ENCODE measurements around the gene MYL2. TPM values are rescaled to one million over a fixed set of nuclear protein-coding genes. Genes with fewer than 3 reads are reported as not detected.
A peak's percentile ranks its signal among the peaks of the same experiment; 100 is the strongest.

The MYL2 gene
- total and polyA plus RNA-seq, 10 of the 15 experiments (the other 5 are each of a cell fraction or from before 2014, with no cell fraction given) = 0.08 to 1.8 (median 0.57) TPM; not detected in 1

DNA sequence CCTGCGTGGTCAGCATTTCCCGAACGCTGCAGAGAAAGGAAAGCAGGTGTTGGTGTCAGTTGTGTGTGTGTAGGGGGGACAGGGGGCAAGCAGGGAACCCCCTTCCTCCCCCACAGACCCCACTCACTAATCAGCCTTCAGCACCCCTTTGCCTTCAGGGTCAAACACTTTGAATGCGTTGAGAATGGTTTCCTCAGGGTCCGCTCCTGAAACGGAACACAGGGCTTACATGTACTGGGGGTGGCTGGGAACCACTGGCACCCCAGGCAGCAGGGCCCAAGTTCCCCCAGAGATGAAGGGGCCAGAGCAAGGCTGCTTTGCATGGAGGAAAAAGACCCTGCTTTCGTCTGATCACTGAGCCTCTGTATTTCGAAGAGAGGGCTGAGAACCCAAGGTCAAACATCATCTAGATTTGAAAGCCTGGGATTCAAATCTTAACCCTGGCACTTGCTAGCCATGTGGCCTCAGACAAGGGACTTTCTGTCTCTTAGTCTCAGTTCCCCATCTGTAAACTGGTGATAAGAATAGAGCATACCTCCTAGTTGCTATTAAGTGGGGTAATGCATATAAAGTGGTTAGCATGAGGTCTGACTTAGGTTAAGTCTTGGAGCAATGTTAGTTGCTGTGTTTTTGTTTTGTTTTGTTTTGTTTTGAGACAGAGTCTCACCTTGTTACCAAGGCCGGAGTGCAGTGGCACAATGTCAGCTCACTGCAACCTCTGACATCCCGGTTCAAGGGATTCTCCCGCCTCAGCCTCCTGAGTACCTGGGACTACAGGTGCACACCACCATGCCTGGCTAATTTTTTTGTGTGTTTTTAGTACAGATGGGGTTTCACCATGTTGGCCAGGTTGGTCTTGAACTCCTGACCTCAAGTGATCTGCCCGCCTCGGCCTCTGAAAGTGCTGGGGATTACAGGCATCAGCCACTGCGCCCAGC is 7.0 kb downstream of the MYL2 start (continued):
- TF ChIP-seq, protein P1, sequence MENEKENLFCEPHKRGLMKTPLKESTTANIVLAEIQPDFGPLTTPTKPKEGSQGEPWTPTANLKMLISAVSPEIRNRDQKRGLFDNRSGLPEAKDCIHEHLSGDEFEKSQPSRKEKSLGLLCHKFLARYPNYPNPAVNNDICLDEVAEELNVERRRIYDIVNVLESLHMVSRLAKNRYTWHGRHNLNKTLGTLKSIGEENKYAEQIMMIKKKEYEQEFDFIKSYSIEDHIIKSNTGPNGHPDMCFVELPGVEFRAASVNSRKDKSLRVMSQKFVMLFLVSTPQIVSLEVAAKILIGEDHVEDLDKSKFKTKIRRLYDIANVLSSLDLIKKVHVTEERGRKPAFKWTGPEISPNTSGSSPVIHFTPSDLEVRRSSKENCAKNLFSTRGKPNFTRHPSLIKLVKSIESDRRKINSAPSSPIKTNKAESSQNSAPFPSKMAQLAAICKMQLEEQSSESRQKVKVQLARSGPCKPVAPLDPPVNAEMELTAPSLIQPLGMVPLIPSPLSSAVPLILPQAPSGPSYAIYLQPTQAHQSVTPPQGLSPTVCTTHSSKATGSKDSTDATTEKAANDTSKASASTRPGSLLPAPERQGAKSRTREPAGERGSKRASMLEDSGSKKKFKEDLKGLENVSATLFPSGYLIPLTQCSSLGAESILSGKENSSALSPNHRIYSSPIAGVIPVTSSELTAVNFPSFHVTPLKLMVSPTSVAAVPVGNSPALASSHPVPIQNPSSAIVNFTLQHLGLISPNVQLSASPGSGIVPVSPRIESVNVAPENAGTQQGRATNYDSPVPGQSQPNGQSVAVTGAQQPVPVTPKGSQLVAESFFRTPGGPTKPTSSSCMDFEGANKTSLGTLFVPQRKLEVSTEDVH (IDR thresholded peaks at IDR 0.05; ENCODE audit: low read depth, partially characterized antibody) = no peak
- TF ChIP-seq, protein P2, sequence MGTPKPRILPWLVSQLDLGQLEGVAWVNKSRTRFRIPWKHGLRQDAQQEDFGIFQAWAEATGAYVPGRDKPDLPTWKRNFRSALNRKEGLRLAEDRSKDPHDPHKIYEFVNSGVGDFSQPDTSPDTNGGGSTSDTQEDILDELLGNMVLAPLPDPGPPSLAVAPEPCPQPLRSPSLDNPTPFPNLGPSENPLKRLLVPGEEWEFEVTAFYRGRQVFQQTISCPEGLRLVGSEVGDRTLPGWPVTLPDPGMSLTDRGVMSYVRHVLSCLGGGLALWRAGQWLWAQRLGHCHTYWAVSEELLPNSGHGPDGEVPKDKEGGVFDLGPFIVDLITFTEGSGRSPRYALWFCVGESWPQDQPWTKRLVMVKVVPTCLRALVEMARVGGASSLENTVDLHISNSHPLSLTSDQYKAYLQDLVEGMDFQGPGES (IDR thresholded peaks at IDR 0.05) = no peak
- TF ChIP-seq CREM (IDR thresholded peaks at IDR 0.05; ENCODE audit: low read depth) = peak; percentile 63; the same call in 1 of the 2 replicates
- TF ChIP-seq POU2F2 (IDR thresholded peaks at IDR 0.05; ENCODE audit: borderline replicate concordance, low read depth, low read length) = peak; percentile 90; the same call in 1 of the 3 replicates
- TF ChIP-seq PML (IDR thresholded peaks at IDR 0.05; ENCODE audit: low read length) = peak; percentile 44; the same call in 1 of the 2 replicates
- TF ChIP-seq GATAD2B (conservative IDR thresholded peaks at IDR 0.05; ENCODE audit: low read depth) = peak; percentile 37; the same call in 1 of the 2 replicates

DNA sequence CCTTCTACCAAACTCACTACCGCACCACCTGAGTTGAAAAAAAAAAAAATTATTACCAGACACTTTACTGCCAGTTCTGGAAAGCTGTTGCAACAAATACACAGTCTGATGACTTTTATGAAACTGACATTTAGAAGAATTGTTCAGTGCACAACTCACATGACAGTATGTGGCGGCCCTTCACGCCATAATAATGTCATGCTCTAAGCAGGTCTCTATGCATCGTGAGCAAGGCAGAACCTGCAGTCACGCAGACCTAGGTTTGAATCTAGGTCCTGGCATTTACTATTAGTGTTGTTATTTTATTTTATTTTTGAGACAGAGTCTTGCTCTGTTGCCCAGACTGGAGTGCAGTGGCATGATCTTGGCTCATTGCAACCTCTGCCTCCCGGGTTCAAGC is 8.1 kb downstream of the MYL2 start:
- Histone ChIP-seq H4K20me1 (ENCODE audit: control insufficient read depth, insufficient read depth) (no peaks in the 10 kb centered on the region), H3K9me3 (replicated peaks; ENCODE audit: control insufficient read depth, insufficient read depth, low read length) (no peaks in the 10 kb centered on the region), H3K9ac (ENCODE audit: control insufficient read depth, insufficient read depth, low read length) (no peak overlapping the region), H3K4me2 (ENCODE audit: control insufficient read depth, insufficient read depth) (no peak overlapping the region), H3K27ac (ENCODE audit: control insufficient read depth, insufficient read depth) (peak overlapping the region; percentile 99), H3K79me2 (ENCODE audit: control insufficient read depth, insufficient read depth, low read length) (no peaks in the 10 kb centered on the region), H3K27me3 (replicated peaks in 1 of 2; ENCODE audit: control insufficient read depth in 2 of 2, insufficient read depth in 2 of 2, low read length in 1 of 2) (no peaks in the 10 kb centered on the region), H3K36me3 (ENCODE audit: control insufficient read depth in 2 of 2, insufficient read depth in 2 of 2, low read length in 1 of 2) (no peaks in the 10 kb centered on the region), H3K4me3 (no peak overlapping the region), H2AFZ (ENCODE audit: control insufficient read depth, low read depth, low read length) (no peak overlapping the region), H3K4me1 (ENCODE audit: control insufficient read depth, insufficient read depth, low read length) (peaks cover 56% of the 10 kb centered on the region)
- POLR2A ChIA-PET = interaction anchor here (0.6 to 1.0 kb wide), 2 partner anchors 17 to 411 kb away, joined by 3 read pairs; no protein-coding TSS in a partner anchor
- in situ Hi-C loops (cut with MboI) = no loop called here
- DNase-seq (ENCODE audit: low read depth, low spot score) = no peak
- RAD21 ChIA-PET (ENCODE audit: unreplicated experiment) = no interaction called here
- FAIRE-seq = no peak
- WGBS (ENCODE audit: insufficient coverage, insufficient replicate concordance, low lambda C conversion rate, missing lambda C conversion rate) = 97% methylated on average over 6 of the region's 6 CpGs
- ATAC-seq = no peak
- BruUV-seq (replicated peaks) = no TSS peak
- TF ChIP-seq RUNX3 (IDR thresholded peaks at IDR 0.05; ENCODE audit: low read length) = no peak
- TF ChIP-seq, protein P3, sequence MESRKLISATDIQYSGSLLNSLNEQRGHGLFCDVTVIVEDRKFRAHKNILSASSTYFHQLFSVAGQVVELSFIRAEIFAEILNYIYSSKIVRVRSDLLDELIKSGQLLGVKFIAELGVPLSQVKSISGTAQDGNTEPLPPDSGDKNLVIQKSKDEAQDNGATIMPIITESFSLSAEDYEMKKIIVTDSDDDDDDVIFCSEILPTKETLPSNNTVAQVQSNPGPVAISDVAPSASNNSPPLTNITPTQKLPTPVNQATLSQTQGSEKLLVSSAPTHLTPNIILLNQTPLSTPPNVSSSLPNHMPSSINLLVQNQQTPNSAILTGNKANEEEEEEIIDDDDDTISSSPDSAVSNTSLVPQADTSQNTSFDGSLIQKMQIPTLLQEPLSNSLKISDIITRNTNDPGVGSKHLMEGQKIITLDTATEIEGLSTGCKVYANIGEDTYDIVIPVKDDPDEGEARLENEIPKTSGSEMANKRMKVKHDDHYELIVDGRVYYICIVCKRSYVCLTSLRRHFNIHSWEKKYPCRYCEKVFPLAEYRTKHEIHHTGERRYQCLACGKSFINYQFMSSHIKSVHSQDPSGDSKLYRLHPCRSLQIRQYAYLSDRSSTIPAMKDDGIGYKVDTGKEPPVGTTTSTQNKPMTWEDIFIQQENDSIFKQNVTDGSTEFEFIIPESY (IDR thresholded peaks at IDR 0.05) = peak; percentile 82; the same call in 1 of the 2 replicates
- intact Hi-C loops (cut with micrococcal nuclease; ENCODE audit: unreplicated experiment) = no loop called here
- SMC1A ChIA-PET (ENCODE audit: uncharacterized antibody, unreplicated experiment) = interaction anchor here (1.1 to 1.9 kb wide), 3 partner anchors 9 to 184 kb away, joined by 3 to 15 read pairs (median 3); no protein-coding TSS in a partner anchor
- CTCF ChIA-PET = interaction anchor here (1.1 to 2.2 kb wide), 2 partner anchors 16 to 25 kb away, joined by 5 to 15 read pairs; no protein-coding TSS in a partner anchor

Data from GM12878 (cell line).